Suprapubic skin (tissue), 4 donors: ENCODE measurements around the gene WDR4. TPM values are rescaled to one million over a fixed set of nuclear protein-coding genes. Genes with fewer than 3 reads are reported as not detected.
"Not testable (repeated sequence)": the region's sequence is repeated elsewhere in the genome, so short reads cannot be mapped to it uniquely, and the experiment has no call there.

Experiments used
- DNase-seq, 2 donors: peaks; one replicate each; pipeline ENCODE4 v3.0.0-alpha.2; 2019; ENCODE audit warnings: low spot score in 2 of 2
- H3K27ac ChIP-seq: fragments of 200-600 bp; sonication (generic); one replicate; pipeline ENCODE4 v1.5.1; 2019
- H3K27me3 ChIP-seq: fragments of 200-600 bp; sonication (generic); one replicate; pipeline ENCODE4 v1.5.1; 2019
- H3K36me3 ChIP-seq: fragments of 200-600 bp; sonication (generic); one replicate; pipeline ENCODE4 v1.5.1; 2019
- H3K4me1 ChIP-seq: fragments of 200-600 bp; sonication (generic); one replicate; pipeline ENCODE4 v1.5.1; 2019
- H3K4me3 ChIP-seq: fragments of 200-600 bp; sonication (generic); one replicate; pipeline ENCODE4 v1.5.1; 2019; ENCODE audit warnings: mild to moderate bottlenecking
- H3K9me3 ChIP-seq: fragments of 200-600 bp; sonication (generic); one replicate; pipeline ENCODE4 v1.5.1; 2019
- EP300 ChIP-seq: sonication (generic); formaldehyde crosslinking; IDR thresholded peaks from one replicate; pipeline ENCODE4 v1.6.1; 2017; ENCODE audit warnings: antibody characterized with exemption
- POLR2A ChIP-seq, 2 donors: fragments of 450-650 bp; IDR thresholded peaks; one replicate each; pipeline ENCODE4 v1.6.1; 2017; ENCODE audit warnings: antibody characterized with exemption in 2 of 2, mild to moderate bottlenecking in 2 of 2, moderate library complexity in 2 of 2
- POLR2AphosphoS5 ChIP-seq, 3 donors: sonication (generic); formaldehyde crosslinking; IDR thresholded peaks; one replicate each; pipeline ENCODE4 v1.6.1; 2017; ENCODE audit warnings: antibody characterized with exemption in 3 of 3
- WGBS: methylation state at CpG from one replicate; pipeline ENCODE4 v1.1.5; 2018; 5-methylcytosine and 5-hydroxymethylcytosine counted together
- total RNA-seq, 4 donors: library from RNA; depleted of rRNA; stranded (reverse); fragments of >200 nt; gene quantifications; one replicate each; pipeline ENCODE4 v1.1.0, GENCODE V29; 2016
- TF ChIP-seq, protein P1 (sequence below), 2 donors: fragments of 200-600 bp in 1 of 2; fragments of 450-650 bp in 1 of 2; sonication (generic) in 1 of 2; IDR thresholded peaks; one replicate each; pipeline ENCODE4 v1.5.1; 2016 to 2019; ENCODE audit warnings: antibody characterized with exemption in 2 of 2, mild to moderate bottlenecking in 1 of 2, moderate library complexity in 1 of 2

WDR4 gene
- total RNA-seq, 4 donors from 2014 or later, result 10.1 to 18.7 (median 14.1) TPM

DNA sequence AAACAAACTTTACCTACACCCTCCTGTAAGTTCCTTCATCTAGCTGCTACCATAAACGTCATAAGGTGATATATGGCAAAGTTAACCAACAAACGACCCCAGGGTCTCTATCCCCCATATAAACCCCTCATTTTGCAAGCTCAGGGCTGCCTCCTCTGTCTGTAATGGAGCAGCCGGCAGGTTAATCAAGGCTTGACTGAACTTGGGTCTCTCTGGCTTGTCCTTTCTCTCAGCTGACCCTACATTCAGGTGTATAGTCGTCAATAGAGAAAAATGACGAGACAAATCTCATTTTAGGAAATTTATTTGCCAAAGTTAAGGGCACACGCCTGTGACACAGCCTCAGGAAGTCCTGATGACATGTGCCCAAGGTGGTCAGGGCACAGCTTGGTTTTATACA is 67.4 kb downstream of the WDR4 start:
- no peaks in the 10 kb centered on the region for H3K9me3 ChIP-seq
- TF ChIP-seq, protein P1, sequence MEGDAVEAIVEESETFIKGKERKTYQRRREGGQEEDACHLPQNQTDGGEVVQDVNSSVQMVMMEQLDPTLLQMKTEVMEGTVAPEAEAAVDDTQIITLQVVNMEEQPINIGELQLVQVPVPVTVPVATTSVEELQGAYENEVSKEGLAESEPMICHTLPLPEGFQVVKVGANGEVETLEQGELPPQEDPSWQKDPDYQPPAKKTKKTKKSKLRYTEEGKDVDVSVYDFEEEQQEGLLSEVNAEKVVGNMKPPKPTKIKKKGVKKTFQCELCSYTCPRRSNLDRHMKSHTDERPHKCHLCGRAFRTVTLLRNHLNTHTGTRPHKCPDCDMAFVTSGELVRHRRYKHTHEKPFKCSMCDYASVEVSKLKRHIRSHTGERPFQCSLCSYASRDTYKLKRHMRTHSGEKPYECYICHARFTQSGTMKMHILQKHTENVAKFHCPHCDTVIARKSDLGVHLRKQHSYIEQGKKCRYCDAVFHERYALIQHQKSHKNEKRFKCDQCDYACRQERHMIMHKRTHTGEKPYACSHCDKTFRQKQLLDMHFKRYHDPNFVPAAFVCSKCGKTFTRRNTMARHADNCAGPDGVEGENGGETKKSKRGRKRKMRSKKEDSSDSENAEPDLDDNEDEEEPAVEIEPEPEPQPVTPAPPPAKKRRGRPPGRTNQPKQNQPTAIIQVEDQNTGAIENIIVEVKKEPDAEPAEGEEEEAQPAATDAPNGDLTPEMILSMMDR (IDR thresholded peaks at IDR 0.05), result no peak
- TF ChIP-seq POLR2A (IDR thresholded peaks at IDR 0.05) (no peak), POLR2AphosphoS5 (IDR thresholded peaks at IDR 0.05) (no peak), EP300 (no peak)
- 51% methylated on average over 6 of the region's 6 CpGs for WGBS
- DNase-seq, result no peak
- H3K27ac ChIP-seq, result no peak overlapping the region
- H3K4me3 ChIP-seq, result no peak overlapping the region
- H3K27me3 ChIP-seq, result peaks cover 6% of the 10 kb centered on the region
- H3K4me1 ChIP-seq, result peaks cover 13% of the 10 kb centered on the region
- no peaks in the 10 kb centered on the region for H3K36me3 ChIP-seq

DNA sequence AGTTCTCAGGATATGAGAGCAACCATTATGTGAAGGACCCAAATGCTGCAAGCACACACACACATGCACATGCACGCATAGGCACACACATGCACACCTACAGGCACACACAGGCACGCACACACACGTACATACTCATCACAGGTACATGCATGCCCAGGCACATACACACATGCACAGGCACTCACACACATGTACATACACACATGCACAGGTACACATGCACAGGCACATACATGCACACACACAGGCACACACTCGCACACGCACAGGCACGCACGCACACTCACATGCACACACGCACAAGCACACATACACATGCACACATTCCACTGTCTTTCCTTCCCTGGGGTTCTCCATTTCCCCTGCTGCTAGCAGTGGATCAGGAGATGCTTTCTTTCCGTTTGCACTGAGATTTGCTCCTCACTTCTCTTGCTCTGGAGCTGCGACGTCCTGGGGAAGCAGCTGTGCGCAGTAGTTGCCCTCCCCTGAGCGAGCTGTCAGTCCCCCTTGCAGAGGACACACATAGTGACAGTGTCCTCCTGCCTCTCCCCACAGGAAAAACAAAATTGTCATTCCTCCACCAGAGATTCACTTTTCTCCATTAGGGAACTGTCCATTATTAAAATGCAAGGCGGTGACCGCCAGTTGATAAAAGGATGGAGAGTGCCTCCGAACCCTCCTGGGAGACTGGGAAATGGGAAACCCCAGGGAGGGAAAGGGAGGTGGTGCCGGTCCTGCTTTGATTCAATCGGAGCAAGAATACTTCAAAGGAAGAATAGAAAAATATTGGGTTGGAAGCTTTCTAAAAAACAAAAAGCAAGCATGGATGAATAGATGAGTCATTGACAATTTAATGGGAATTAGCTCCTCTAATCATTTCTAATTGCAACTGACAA is 69.5 kb downstream of the WDR4 start:
- H3K4me1 ChIP-seq, result peaks cover 13% of the 10 kb centered on the region
- H3K4me3 ChIP-seq, result no peak overlapping the region
- peaks cover 6% of the 10 kb centered on the region for H3K27me3 ChIP-seq
- H3K27ac ChIP-seq, result no peak overlapping the region
- H3K36me3 ChIP-seq, result no peaks in the 10 kb centered on the region
- no peaks in the 10 kb centered on the region for H3K9me3 ChIP-seq
- 84% methylated on average over 18 of the region's 18 CpGs for WGBS
- no peak for DNase-seq
- no peak for TF ChIP-seq EP300
- no peak for TF ChIP-seq POLR2A (IDR thresholded peaks at IDR 0.05)
- TF ChIP-seq, protein P1 (IDR thresholded peaks at IDR 0.05), result no peak
- no peak for TF ChIP-seq POLR2AphosphoS5 (IDR thresholded peaks at IDR 0.05)

- no peak for DNase-seq
- WGBS, result 69% methylated on average over 7 of the region's 7 CpGs
- no peak for TF ChIP-seq POLR2A (IDR thresholded peaks at IDR 0.05)
- TF ChIP-seq, protein P1 (IDR thresholded peaks at IDR 0.05), result no peak
- no peak for TF ChIP-seq POLR2AphosphoS5 (IDR thresholded peaks at IDR 0.05)
- no peak for TF ChIP-seq EP300
These were observed 70.2 kb downstream of the WDR4 start for GRCh38 chr21:42809171-42809570.

DNA sequence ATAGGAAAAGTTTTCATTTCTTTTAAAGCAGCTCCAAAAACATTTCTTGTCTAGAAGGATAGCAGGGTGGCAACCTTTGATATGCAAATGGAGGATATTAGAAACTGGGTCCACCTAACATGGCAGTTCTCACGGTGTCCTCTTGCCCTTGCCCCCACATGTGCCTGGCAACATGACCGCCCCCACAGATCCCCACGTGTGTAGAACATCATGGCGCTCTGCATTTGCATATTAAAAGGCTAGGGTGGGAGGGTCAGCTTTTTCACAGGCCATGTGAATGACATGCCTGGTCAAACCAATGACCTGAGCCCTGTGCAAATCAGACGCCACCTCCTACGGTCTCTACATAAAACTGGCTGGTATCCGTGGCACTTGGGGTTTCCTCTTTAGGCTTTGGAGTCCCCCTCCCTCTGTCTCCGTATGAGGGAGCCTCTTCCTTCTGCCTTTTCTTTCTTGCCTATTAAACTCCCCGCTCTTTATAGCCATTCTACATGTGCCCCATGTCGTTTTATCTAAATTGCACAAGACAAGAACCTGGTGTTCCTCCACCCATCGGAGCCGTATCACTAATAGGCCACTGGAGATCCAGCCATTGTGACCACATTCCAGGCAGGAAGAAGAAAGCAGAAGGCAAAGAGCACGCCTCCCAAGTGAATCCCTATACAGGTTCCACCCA is 71.3 kb downstream of the WDR4 start:
- TF ChIP-seq, protein P1 (IDR thresholded peaks at IDR 0.05), result no peak
- TF ChIP-seq POLR2A (IDR thresholded peaks at IDR 0.05), result no peak
- no peak for TF ChIP-seq POLR2AphosphoS5 (IDR thresholded peaks at IDR 0.05)
- TF ChIP-seq EP300, result no peak
- WGBS, result 75% methylated on average over 13 of the region's 13 CpGs
- no peak for DNase-seq
- Histone ChIP-seq H3K36me3 (no peaks in the 10 kb centered on the region), H3K9me3 (no peaks in the 10 kb centered on the region), H3K27ac (no peak overlapping the region), H3K27me3 (peaks cover 6% of the 10 kb centered on the region), H3K4me1 (peaks cover 13% of the 10 kb centered on the region), H3K4me3 (no peak overlapping the region)

More at GRCh38 chr21:42809171-42809570, 70.2 kb downstream of the WDR4 start:
- H3K4me1 ChIP-seq, result peaks cover 13% of the 10 kb centered on the region
- no peaks in the 10 kb centered on the region for H3K36me3 ChIP-seq
- H3K9me3 ChIP-seq, result no peaks in the 10 kb centered on the region
- H3K27ac ChIP-seq, result no peak overlapping the region
- peaks cover 6% of the 10 kb centered on the region for H3K27me3 ChIP-seq
- no peak overlapping the region for H3K4me3 ChIP-seq

DNA sequence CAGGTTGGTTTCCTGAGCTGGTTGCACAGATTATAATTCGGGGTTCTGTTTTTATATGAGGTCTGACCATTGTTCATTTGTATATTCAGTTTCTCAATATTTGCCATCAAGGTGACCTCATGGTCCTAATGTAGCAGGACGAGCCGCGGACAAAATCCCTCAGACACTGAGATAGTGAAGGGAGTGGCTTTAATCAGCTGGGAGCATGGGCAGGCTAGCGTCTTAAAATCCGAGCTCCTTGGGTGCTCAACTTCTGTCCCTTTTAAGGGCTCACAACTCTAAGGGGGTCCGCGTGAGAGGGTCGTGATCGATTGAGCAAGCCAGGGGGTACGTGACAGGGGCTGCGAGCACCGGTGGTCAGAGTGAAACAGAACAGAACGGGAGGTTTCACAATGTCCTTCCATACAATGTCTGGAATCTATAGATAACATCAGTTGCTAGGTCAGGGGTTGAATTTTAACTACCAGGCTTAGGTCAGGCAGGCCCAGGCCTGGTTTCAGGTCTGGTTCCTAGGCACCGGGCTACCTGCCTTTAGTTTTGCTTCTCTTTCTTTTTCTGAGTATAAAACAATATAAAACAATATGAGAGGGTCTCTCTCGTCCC is 71.9 kb downstream of the WDR4 start:
- not testable (repeated sequence) for DNase-seq, H3K4me1 ChIP-seq, H3K36me3 ChIP-seq, H3K27ac ChIP-seq, H3K27me3 ChIP-seq, H3K9me3 ChIP-seq, H3K4me3 ChIP-seq
- 69% methylated on average over 16 of the region's 16 CpGs for WGBS
